Central memory CD4-positive, alpha-beta T cell (primary cell): ENCODE data around the gene OR10D3.
"Not testable (repeated sequence)": the region's sequence is repeated elsewhere in the genome, so short reads cannot be mapped to it uniquely, and the experiment has no call there.

Experiments used
- DNase-seq: peaks from one replicate; pipeline ENCODE4 v3.0.0; 2022

OR10D3 gene

DNA sequence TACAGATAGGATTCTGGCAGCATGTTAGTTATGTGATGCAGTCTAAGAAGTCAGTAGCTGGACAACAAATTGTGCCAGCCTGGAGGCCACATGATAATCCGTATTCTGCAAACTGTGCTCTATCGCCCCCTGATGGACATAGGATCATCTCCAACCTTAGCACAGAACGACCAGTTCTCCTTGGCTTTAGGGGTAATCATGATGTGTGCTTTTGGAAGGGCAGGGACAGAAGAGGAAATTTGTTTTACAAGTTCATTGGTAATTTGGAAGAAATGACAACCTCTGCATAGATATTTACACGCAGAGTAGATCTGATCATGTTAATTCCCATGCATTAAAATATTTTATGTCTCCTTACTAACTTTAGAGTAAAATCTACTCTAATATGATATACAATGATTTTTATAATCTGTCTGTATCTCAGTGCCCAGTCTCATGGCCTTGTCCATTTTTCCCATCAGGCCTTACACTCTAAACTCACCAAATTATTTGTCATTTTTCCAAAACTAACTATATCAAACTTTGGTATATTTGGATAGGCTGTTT is 12.1 kb downstream of the OR10D3 start:
- no peak for DNase-seq

DNA sequence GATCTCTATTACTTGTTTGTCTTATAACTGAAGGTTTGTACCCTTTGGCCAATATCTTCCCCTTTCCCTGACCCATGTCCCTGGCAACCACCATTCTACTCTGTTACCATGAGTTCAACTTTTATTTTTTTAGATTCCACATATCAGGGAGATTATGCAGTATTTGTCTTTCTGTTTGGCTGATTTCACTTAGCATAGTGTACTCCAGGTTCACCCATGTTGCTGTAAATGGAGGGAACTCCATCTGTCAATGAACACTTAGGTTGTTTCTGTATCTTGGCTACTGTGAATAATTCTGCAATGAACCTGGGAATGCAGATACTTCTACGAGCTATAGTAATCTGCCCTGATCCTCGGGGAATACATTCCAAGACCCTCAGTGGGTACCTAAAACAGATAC is 14.9 kb downstream of the OR10D3 start:
- DNase-seq: no peak

DNA sequence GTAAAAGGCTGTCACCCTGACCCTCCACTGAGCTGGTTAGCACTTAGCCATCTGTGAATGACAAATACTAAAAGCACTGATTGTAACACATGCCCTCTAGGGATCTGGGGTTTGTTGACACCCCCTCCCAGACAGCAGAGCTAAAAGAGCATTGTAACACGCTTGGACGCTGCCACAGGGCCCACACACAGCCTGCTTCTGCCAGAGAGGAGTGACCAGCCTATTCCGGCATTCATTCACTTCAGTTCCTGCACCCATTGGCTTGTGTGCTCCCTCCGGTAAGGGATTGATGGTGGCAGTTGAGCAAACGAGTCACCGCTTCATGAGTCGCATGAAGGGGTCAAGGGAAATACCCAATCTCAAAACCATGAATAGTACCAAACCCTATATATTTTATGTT is 15.8 kb downstream of the OR10D3 start:
- no peak for DNase-seq

DNA sequence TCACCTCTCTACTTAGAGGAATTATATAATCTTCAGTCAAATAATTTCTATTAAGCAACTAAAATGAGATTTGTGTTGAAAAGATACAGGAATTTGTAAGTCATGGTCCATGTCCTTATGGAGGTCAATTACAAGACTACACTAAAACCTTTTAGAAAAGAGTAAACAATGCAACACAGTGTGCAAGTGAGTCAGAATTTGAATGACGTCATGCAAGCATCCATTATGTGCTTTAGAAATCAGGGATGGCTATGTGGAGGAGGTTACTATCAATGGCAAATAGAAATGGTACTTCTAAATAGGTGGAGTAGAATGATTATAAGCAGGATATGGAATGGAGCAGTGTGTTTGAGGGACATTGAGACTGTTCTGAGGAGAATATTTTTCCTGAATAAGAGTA is 16.6 kb downstream of the OR10D3 start:
- DNase-seq: no peak

DNA sequence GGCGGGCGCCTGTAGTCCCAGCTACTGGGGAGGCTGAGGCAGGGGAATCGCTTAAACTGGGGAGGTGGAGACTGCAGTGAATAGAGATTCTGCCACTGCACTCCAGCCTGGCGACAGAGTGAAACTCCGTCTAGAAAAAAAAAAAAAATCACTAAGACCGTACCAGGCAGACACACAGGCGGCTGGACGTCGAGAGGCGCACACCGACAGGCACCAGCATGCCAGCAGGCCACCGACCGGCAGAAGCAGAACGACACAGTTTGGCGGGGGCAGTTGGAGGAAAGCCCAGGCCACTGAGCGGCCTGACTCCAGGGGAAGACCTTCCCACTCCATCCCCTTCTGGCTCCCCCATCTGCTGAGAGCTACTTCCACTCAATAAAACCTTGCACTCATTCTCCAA is 17.5 kb downstream of the OR10D3 start:
- DNase-seq: no peak

DNA sequence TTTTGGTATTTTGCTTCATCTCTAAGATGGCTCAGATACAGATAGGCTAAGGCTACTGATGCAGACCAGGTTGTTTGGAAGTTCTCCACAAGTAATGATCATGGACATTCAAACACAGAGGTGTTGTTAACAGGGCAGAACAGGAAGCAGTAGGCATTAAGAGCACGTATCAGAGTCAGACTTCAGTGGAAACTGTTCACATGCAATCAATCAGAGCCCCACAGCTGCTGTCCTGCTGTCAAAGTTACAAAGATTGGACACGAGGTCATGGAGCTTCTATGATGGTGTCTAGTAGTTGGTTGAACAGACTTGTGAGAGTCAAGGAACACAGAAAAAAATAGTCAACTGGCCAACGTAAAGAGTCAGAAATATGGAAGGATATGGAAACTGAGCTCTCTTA is 19.8 kb downstream of the OR10D3 start:
- DNase-seq: no peak

DNA sequence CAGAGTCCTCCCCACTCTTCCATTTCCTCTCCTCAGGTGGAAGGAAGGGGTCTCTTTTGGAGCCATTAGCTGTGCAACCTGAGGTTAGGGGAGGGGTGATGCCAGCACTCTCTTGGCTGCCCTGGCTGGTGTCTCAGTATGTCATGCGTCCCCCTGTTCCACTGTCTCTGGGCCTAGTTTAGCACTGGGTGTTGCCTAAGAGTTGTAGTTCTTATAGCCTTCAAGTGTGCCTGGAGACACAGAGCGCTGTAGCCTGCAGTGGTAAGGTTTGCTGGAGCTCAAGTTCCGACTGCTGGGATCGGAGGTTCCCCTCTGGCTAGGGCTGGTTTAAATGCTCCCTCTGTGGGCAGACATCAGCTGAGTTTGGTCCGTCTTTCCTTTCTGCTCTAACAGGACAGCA is 20.9 kb downstream of the OR10D3 start:
- DNase-seq: no peak

DNA sequence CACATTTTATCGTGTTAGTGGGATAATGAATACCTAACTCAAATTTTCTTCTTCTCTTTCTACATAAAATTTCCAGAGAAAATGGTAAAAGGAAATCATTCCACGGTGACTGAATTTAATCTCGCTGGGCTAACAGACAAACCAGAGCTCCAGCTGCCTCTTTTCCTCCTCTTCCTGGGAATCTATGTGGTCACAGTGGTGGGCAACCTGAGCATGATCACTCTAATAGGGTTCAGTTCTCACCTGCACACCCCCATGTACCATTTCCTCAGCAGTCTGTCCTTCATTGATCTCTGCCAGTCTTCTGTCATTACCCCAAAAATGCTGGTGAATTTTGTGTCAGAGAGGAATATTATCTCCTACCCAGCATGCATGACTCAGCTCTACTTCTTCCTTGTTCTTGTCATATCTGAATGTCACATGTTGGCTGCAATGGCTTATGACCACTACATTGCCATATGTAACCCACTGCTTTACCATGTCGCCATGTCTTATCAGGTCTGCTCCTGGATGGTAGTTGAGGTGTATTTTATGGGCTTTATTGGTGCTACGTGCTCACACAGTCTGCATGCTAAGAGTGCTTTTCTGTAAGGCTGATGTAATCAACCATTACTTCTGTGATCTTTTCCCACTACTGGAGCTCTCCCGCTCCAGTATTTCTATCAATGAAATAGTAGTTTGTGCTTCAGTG is 24.1 kb downstream of the OR10D3 start:
- DNase-seq: no peak

DNA sequence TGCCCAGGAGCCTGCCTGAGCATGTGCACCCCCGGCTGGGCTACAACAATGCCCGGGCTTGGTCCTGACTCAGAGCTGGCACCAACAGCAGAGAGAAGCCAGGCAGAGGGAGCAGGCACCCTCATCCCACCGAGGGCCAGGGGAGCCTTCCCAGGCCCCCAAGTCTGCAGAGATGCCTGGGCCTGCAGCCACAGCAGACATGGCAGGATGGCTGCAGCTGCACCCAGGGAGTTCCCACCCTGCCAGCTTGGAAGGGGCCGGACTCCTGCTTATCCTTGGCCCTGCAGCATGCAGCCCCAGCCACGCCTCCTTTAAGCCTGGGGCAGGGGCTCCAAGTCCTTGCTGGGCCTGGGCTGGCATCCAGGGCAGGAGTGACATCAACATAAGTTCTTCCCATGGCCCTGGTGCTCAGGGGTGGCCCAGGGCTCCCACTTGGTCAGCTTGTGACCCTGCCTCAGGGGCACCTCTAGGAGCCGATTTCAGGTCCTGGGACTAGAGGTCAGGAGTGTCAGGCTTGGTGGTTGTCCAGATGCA is 26.7 kb downstream of the OR10D3 start:
- no peak for DNase-seq

DNA sequence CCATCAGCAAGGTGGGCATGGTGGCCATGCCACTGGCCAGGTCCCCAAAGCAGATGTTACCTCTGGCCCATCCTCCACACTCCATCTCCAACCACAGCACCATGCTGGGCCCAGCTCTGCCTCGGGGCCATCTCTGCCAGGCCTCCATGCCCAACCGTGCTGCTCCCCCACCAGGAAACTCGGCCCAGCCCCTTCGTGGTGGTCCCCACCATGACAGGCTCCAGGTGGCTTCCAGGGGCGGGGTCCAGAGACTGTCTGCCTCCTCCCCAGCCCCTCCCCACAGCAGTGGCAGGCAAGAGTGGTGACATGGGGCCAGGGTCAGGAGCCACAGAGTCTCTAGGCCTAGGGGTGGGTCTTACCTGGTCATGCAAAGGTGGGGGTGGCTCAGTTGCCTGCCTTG is 27.3 kb downstream of the OR10D3 start:
- DNase-seq: no peak

DNA sequence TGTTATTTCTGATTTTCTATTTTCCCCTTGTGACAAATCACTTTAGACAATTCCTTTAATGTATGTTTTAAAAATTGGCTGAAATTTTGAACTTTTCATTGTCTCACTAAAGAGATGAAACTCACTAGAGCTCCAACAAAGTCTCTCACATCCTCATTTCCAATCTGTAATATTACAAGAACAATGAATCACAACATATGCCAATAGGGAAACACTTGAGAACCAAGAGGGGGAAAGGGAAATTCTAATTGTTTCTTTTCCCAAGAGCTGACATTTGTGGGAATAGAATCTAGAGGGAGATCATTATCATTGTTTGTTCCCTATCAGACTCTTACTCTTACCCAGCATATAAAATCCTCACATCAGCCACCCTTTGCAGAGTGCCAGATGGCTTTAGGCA is 28.2 kb downstream of the OR10D3 start:
- no peak for DNase-seq

DNA sequence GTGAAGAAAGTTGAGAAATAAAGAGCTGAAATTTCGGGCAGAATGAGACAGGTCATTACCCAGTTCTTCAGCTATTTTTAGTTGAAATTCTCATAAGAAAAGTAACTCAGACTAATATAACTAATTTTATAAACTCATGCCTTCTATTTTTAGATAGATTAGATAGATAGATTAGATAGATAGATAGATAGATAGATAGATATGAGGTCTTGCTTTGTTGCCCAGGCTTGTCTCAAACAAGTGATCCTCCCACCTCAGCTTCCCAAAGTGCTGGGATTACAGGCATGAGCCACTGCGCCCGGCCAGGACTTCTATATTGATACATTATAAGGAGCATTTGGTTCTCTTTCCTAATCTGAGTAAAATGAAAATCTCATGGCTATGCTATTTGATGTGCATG is 30.9 kb downstream of the OR10D3 start:
- DNase-seq: no peak

DNA sequence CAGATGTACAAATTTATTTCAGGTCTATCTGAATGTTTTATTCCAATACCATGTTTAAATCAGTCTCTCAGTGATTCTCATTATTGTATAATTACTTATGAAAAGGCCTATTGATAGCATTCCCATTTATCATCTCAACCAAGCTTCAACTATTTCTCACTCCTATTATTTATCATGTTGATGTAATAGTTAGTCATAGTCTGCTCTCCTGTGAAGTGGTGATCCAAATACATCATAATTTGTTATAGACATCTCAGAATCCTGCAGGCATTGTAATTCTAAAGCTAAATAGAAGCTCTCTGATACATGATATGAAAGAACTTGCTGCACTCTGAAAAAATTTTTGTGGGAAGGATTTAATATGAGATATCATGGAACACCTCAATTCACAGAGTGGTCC is 36.0 kb downstream of the OR10D3 start:
- DNase-seq: no peak

DNA sequence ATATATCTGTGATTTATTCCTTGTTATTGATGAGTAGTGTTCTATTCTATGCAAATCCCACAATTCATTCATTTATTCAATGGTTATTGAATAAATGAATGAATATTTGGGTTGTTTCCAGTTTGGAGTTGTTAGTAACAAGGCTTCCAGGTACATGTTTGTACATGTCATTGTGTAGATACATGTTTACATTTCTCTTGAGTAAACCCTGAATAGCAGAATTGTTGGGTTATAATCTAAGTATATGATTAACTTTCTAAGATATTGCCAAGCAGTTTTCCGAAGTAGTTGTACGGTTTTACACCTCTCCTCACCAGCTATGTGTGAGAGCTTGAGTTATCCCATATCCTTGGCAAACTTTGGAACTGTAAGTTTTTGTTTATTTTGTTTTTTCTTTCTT is 39.3 kb downstream of the OR10D3 start:
- DNase-seq: no peak

DNA sequence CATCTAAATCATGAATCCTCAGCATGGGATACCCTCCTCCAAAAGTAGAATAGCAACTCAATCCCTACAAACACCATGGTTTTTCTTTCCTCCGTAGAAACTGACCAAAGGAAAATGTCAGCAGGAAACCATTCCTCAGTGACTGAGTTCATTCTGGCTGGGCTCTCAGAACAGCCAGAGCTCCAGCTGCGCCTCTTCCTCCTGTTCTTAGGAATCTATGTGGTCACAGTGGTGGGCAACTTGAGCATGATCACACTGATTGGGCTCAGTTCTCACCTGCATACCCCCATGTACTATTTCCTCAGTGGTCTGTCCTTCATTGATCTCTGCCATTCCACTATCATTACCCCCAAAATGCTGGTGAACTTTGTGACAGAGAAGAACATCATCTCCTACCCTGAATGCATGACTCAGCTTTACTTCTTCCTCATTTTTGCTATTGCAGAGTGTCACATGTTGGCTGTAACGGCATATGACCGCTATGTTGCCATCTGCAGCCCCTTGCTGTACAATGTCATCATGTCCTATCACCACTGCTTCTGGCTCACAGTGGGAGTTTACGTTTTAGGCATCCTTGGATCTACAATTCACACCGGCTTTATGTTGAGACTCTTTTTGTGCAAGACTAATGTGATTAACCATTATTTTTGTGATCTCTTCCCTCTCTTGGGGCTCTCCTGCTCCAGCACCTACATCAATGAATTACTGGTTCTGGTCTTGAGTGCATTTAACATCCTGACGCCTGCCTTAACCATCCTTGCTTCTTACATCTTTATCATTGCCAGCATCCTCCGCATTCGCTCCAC is 41.7 kb downstream of the OR10D3 start:
- not testable (repeated sequence) for DNase-seq

DNA sequence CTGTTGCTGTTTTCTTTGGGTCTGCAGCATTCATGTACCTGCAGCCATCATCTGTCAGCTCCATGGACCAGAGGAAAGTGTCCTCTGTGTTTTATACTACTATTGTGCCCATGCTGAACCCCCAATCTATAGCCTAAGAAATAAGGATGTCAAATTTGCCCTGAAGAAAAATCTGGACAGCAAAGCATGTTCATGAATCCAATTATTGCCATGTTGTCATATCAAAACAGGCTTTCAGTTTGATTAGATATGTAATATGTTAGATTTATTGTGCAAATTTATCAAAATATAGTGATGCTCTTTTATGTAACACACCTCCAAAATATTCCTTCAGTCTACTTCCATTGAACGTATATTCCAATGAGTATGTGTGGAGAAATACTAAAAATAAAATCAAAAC is 42.3 kb downstream of the OR10D3 start:
- no peak for DNase-seq

DNA sequence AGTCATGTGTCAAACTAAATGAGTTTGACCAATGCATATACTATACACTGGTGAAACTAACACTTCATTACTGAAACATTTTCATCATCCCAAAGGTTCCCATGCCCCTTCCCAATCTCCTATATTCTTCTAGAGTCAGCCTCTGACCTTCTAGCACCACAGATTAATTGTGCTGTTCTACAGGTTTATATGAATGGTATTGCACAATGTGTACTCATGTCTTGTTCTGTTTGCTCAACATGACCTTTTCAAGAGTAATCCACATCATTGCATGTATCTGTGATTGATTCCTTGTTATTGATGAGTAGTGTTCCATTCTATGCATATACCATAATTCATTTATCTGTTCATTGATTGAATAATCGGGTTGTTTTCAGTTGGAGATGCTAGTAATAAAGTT is 50.2 kb downstream of the OR10D3 start:
- no peak for DNase-seq
